HCT116 (cell line): ENCODE results near the gene REEP3. TPM values are rescaled to one million over a fixed set of nuclear protein-coding genes. Genes with fewer than 3 reads are reported as not detected.

ENCODE experiments used
- ATAC-seq: fragments of 200-7000 bp; cut with Tn5 transposase; 2 replicates; pipeline ENCODE4 v1.9.1; 2020; ENCODE audit warnings: mild to moderate bottlenecking, moderate library complexity
- BruUV-seq: library from RNA; stranded (reverse); fragments of 400-500 nt; replicated peaks from 2 replicates; lab custom pipeline; 2021; lab: Mats Ljungman, UMichigan
- CTCF ChIA-PET: fragments of 300-600 bp; sonication (Branson Sonifier 250); formaldehyde crosslinking; loops from one replicate; lab custom pipeline; 2021; ENCODE audit warnings: antibody characterized with exemption; lab: Charles Lee
- POLR2A ChIA-PET: fragments of 300-600, 350-600 bp; sonication (Branson Sonifier 250); formaldehyde crosslinking; loops from one replicate; lab custom pipeline; 2021; ENCODE audit warnings: antibody characterized with exemption; lab: Charles Lee
- RAD21 ChIA-PET, 2 experiments: fragments of 300-600 bp; sonication (Branson Sonifier 250); formaldehyde crosslinking; loops; one replicate each; lab custom pipeline; 2023; ENCODE audit warnings: low total read pairs in 2 of 2; ENCODE audit not compliant: uncharacterized antibody in 2 of 2, unreplicated experiment in 2 of 2, low non-redundant PET in 1 of 2; lab: Charles Lee
- DNase-seq: peaks from one replicate; pipeline ENCODE4 v3.0.0-alpha.2; 2010; ENCODE audit warnings: low read depth, low spot score
- H2AFZ ChIP-seq: fragments of 200-600 bp; shearing (Covaris generic), sonication (generic); 2 replicates; pipeline ENCODE4 v1.6.1; 2017; ENCODE audit warnings: low read depth, mixed run types, mixed read lengths, antibody characterized with exemption, low read length; ENCODE audit not compliant: poor library complexity, severe bottlenecking
- H3K27ac ChIP-seq: 2 replicates; pipeline ENCODE4 v1.5.1; 2012; ENCODE audit warnings: low read depth, low read length
- H3K27me3 ChIP-seq: fragments of 200-600 bp; sonication (generic); 2 replicates; pipeline ENCODE4 v1.6.1; 2016; ENCODE audit warnings: mixed run types, low read length, mixed read lengths; ENCODE audit not compliant: insufficient read depth
- H3K36me3 ChIP-seq, 2 experiments: fragments of 200-500 bp in 1 of 2; fragments of 200-600 bp in 1 of 2; sonication (Bioruptor generic) in 1 of 2; sonication (generic) in 1 of 2; 2 replicates each; pipeline versions ENCODE4 v1.5.1 to v1.6.1; 2014 to 2016; ENCODE audit warnings: low read length in 2 of 2, inconsistent platforms in 1 of 2, mixed read lengths in 1 of 2, mixed run types in 1 of 2; ENCODE audit not compliant: insufficient read depth in 2 of 2, control insufficient read depth in 1 of 2
- H3K4me1 ChIP-seq, 2 experiments: fragments of 200-600 bp in 1 of 2; sonication (generic) in 1 of 2; 2 replicates each; pipeline versions ENCODE4 v1.5.1 to v1.6.1; 2012 to 2017; ENCODE audit warnings: low read length in 2 of 2, inconsistent platforms in 1 of 2, mild to moderate bottlenecking in 1 of 2, mixed read lengths in 1 of 2, mixed run types in 1 of 2, moderate library complexity in 1 of 2; ENCODE audit not compliant: insufficient read depth in 2 of 2, control insufficient read depth in 1 of 2
- H3K4me2 ChIP-seq: fragments of 200-600 bp; sonication (generic); 2 replicates; pipeline ENCODE4 v1.6.1; 2017; ENCODE audit warnings: mixed run types, low read length, mixed read lengths
- H3K4me3 ChIP-seq, 2 experiments: fragments of 200-600 bp in 1 of 2; sonication (generic) in 1 of 2; replicated peaks in 1 of 2; 2 replicates each; pipeline ENCODE4 v1.5.1; 2011 to 2016; ENCODE audit warnings: low read length in 2 of 2, control low read depth in 1 of 2, low read depth in 1 of 2, mild to moderate bottlenecking in 1 of 2, mixed read lengths in 1 of 2, mixed run types in 1 of 2
- H3K79me2 ChIP-seq: fragments of 200-600 bp; sonication (generic); 2 replicates; pipeline ENCODE4 v1.6.1; 2017; ENCODE audit warnings: mild to moderate bottlenecking, mixed run types, low read length, moderate library complexity, mixed read lengths; ENCODE audit not compliant: insufficient read depth
- H3K9ac ChIP-seq: fragments of 200-600 bp; sonication (generic); 2 replicates; pipeline ENCODE4 v1.6.1; 2016; ENCODE audit warnings: low read length, mixed read lengths
- H3K9me2 ChIP-seq: fragments of 200-600 bp; sonication (generic), shearing (Covaris generic); 2 replicates; pipeline ENCODE4 v1.6.1; 2017; ENCODE audit warnings: mixed run types, mild to moderate bottlenecking, moderate library complexity; ENCODE audit not compliant: insufficient read depth
- H3K9me3 ChIP-seq, 2 experiments: fragments of 200-500 bp in 1 of 2; fragments of 200-600 bp in 1 of 2; sonication (Bioruptor generic) in 1 of 2; sonication (generic) in 1 of 2; 2 replicates each; pipeline ENCODE4 v1.6.1; 2014 to 2017; ENCODE audit warnings: low read length in 2 of 2, mixed read lengths in 2 of 2, inconsistent platforms in 1 of 2, low read depth in 1 of 2, mild to moderate bottlenecking in 1 of 2, mixed run types in 1 of 2, moderate library complexity in 1 of 2; ENCODE audit not compliant: control insufficient read depth in 1 of 2, insufficient read depth in 1 of 2
- H4K20me1 ChIP-seq: fragments of 200-600 bp; sonication (generic), shearing (Covaris generic); 2 replicates; pipeline ENCODE4 v1.6.1; 2017; ENCODE audit warnings: mixed run types, mild to moderate bottlenecking, moderate library complexity; ENCODE audit not compliant: insufficient read depth
- ATF3 ChIP-seq: IDR thresholded peaks from 2 replicates; pipeline ENCODE4 v1.6.1; 2012
- CTCF ChIP-seq, 3 experiments: fragments of 200-600 bp in 1 of 3; sonication (generic) in 1 of 3; IDR thresholded peaks in 2 of 3; conservative IDR thresholded peaks in 1 of 3; 2 replicates each; pipeline ENCODE4 v1.5.1; 2012 to 2017; ENCODE audit warnings: low read depth in 2 of 3, low read length in 2 of 3, antibody characterized with exemption in 1 of 3, borderline replicate concordance in 1 of 3, control low read depth in 1 of 3, mild to moderate bottlenecking in 1 of 3, mixed read lengths in 1 of 3, mixed run types in 1 of 3, moderate library complexity in 1 of 3; ENCODE audit not compliant: insufficient read depth in 1 of 3
- EGR1 ChIP-seq: IDR thresholded peaks from 2 replicates; pipeline ENCODE4 v1.6.1; 2012; ENCODE audit warnings: low read depth
- JUND ChIP-seq: IDR thresholded peaks from 2 replicates; pipeline ENCODE4 v1.6.1; 2012
- MAX ChIP-seq: IDR thresholded peaks from 2 replicates; pipeline ENCODE4 v1.6.1; 2012
- POLR2AphosphoS5 ChIP-seq: IDR thresholded peaks from 2 replicates; pipeline ENCODE4 v1.6.1; 2011; ENCODE audit warnings: mild to moderate bottlenecking, low read depth, low read length, moderate library complexity
- RAD21 ChIP-seq: IDR thresholded peaks from 2 replicates; pipeline ENCODE4 v1.6.1; 2012; ENCODE audit warnings: low read depth, mild to moderate bottlenecking
- SIN3A ChIP-seq: IDR thresholded peaks from 2 replicates; pipeline ENCODE4 v1.6.1; 2012; ENCODE audit warnings: low read depth
- SP1 ChIP-seq: IDR thresholded peaks from 2 replicates; pipeline ENCODE4 v1.6.1; 2012; ENCODE audit warnings: low read depth
- SRF ChIP-seq: IDR thresholded peaks from 2 replicates; pipeline ENCODE4 v1.6.1; 2012; ENCODE audit warnings: low read depth
- YY1 ChIP-seq: IDR thresholded peaks from 2 replicates; pipeline ENCODE4 v1.6.1; 2011; ENCODE audit warnings: low read length, low read depth, moderate library complexity, mild to moderate bottlenecking; ENCODE audit not compliant: insufficient replicate concordance; ENCODE audit errors: extremely low read depth
- ZNF274 ChIP-seq: fragments of 200-500 bp; sonication (Bioruptor generic); IDR thresholded peaks from 2 replicates; pipeline ENCODE4 v1.6.1; 2014; ENCODE audit warnings: mild to moderate bottlenecking, low read depth, low read length, inconsistent platforms
- intact Hi-C: fragments of 100-400 bp; cut with micrococcal nuclease; formaldehyde crosslinking; loops from 2 replicates; pipeline ENCODE4 v1.10.0; 2022
- total RNA-seq: library from RNA; stranded (reverse); gene quantifications from one replicate; pipeline ENCODE4 v1.2.1, GENCODE V29; 2021; ENCODE audit not compliant: unreplicated experiment

Gene REEP3
- total RNA-seq, 1 experiment from 2014 or later, result 41.3 TPM

- BruUV-seq, result no TSS peak
- Histone ChIP-seq H3K79me2 (peaks cover 61% of the 10 kb centered on the region), H3K27ac (no peak overlapping the region), H3K4me2 (no peak overlapping the region), H3K36me3 (no peaks in the 10 kb centered on the region), H3K27me3 (no peaks in the 10 kb centered on the region), H4K20me1 (no peaks in the 10 kb centered on the region), H3K9ac (no peak overlapping the region), H3K4me3 (no peak overlapping the region), H3K9me3 (no peaks in the 10 kb centered on the region), H3K4me1 (no peaks in the 10 kb centered on the region), H2AFZ (no peak overlapping the region), H3K9me2 (no peaks in the 10 kb centered on the region)
- no peak for TF ChIP-seq ATF3
- TF ChIP-seq EGR1, result no peak
- TF ChIP-seq RAD21, result no peak
- TF ChIP-seq YY1, result no peak
- TF ChIP-seq MAX, result no peak
- TF ChIP-seq SIN3A, result no peak
- TF ChIP-seq JUND, result no peak
- TF ChIP-seq CTCF (IDR thresholded peaks at IDR 0.05 in 2 of 3, conservative IDR thresholded peaks at IDR 0.05 in 1 of 3; ENCODE audit: borderline replicate concordance in 1 of 3, insufficient read depth in 1 of 3, low read depth in 2 of 3, low read length in 2 of 3), result no peak
- TF ChIP-seq SRF, result no peak
- TF ChIP-seq SP1, result no peak
- TF ChIP-seq ZNF274, result no peak
- TF ChIP-seq POLR2AphosphoS5, result no peak
- ATAC-seq (no peak), DNase-seq (no peak)
- ChIA-PET CTCF (no interaction called here), RAD21 (no interaction called here), POLR2A (interaction anchor here (2.1 kb wide), 1 partner anchor 8 kb away, joined by 5 read pairs; no protein-coding TSS in a partner anchor)
- intact Hi-C loops, result no loop called here
Measured at GRCh38 chr10:63483983-63484382, 37.2 kb upstream of the REEP3 start.
